ENCODE results near the gene CLDN24.

DNA sequence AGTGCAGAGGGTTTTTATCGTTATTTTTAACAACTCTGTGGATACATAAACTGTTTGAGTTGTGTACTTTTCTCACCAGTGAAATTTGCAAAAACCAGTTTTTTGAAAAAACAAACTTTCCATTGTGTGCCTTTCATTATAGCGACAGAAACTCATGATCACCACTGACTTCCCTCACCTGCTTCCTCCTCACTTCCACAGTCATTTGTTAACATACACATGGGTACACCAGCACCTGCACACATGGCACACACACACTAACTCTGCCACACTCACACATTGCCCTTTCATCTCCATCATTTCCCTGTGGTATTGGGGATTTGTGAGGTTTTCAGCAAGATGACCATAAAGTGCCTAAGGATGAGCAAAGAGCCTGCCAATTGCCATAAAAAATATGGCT lies 22.8 kb downstream of the CLDN24 start:
- TF ChIP-seq, protein P1, sequence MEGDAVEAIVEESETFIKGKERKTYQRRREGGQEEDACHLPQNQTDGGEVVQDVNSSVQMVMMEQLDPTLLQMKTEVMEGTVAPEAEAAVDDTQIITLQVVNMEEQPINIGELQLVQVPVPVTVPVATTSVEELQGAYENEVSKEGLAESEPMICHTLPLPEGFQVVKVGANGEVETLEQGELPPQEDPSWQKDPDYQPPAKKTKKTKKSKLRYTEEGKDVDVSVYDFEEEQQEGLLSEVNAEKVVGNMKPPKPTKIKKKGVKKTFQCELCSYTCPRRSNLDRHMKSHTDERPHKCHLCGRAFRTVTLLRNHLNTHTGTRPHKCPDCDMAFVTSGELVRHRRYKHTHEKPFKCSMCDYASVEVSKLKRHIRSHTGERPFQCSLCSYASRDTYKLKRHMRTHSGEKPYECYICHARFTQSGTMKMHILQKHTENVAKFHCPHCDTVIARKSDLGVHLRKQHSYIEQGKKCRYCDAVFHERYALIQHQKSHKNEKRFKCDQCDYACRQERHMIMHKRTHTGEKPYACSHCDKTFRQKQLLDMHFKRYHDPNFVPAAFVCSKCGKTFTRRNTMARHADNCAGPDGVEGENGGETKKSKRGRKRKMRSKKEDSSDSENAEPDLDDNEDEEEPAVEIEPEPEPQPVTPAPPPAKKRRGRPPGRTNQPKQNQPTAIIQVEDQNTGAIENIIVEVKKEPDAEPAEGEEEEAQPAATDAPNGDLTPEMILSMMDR (IDR thresholded peaks at IDR 0.05; ENCODE audit: insufficient read depth, low read depth, low read length), result no peak
- no peak for TF ChIP-seq EZH2 (IDR thresholded peaks at IDR 0.05; ENCODE audit: insufficient read depth, low read length)
